GM23338 (cell line): ENCODE measurements around the gene ATP8A1. TPM values are rescaled to one million over a fixed set of nuclear protein-coding genes. Genes with fewer than 3 reads are reported as not detected.

Experiments
- ATAC-seq: fragments of 200-7000 bp; cut with Tn5 transposase; 3 replicates; pipeline ENCODE4 v1.9.1; 2020
- DNase-seq: peaks from one replicate; pipeline ENCODE4 v3.0.0-alpha.2; 2015; ENCODE audit warnings: low spot score
- H2AFZ ChIP-seq: fragments of 200-600 bp; sonication (generic); 2 replicates; pipeline ENCODE4 v1.8.0; 2016; ENCODE audit warnings: antibody characterized with exemption, mild to moderate bottlenecking, moderate library complexity
- H3F3A ChIP-seq: fragments of 200-600 bp; sonication (generic); replicated peaks from 2 replicates; pipeline ENCODE4 v1.8.0; 2017; ENCODE audit warnings: antibody characterized with exemption, mixed run types, low read depth
- H3K27ac ChIP-seq: fragments of 200-600 bp; sonication (generic); 2 replicates; pipeline ENCODE4 v1.6.1; 2016; ENCODE audit warnings: low read depth
- H3K27me3 ChIP-seq: fragments of 200-600 bp; sonication (generic); 2 replicates; pipeline ENCODE4 v1.8.0; 2016; ENCODE audit warnings: mild to moderate bottlenecking, mixed run types, moderate library complexity; ENCODE audit not compliant: insufficient read depth
- H3K36me3 ChIP-seq: fragments of 200-600 bp; sonication (generic); 2 replicates; pipeline ENCODE4 v1.8.0; 2016; ENCODE audit warnings: mild to moderate bottlenecking; ENCODE audit not compliant: insufficient read depth
- H3K4me1 ChIP-seq: fragments of 200-600 bp; sonication (generic); 2 replicates; pipeline ENCODE4 v1.8.0; 2016; ENCODE audit warnings: mild to moderate bottlenecking, moderate library complexity; ENCODE audit not compliant: insufficient read depth
- H3K4me2 ChIP-seq: fragments of 200-600 bp; sonication (generic); 2 replicates; pipeline ENCODE4 v1.7.1; 2017; ENCODE audit warnings: mixed run types
- H3K4me3 ChIP-seq: fragments of 200-600 bp; sonication (generic); 2 replicates; pipeline ENCODE4 v1.6.1; 2016; ENCODE audit warnings: mixed run types
- H3K79me2 ChIP-seq: fragments of 200-600 bp; sonication (generic); replicated peaks from 2 replicates; pipeline ENCODE4 v1.8.0; 2017; ENCODE audit warnings: mild to moderate bottlenecking; ENCODE audit not compliant: insufficient read depth
- H3K9me2 ChIP-seq: fragments of 200-600 bp; sonication (generic); 2 replicates; pipeline ENCODE4 v1.8.0; 2017; ENCODE audit not compliant: insufficient read depth
- H4K20me1 ChIP-seq: fragments of 200-600 bp; sonication (generic); replicated peaks from 2 replicates; pipeline ENCODE4 v1.8.0; 2017; ENCODE audit warnings: mild to moderate bottlenecking; ENCODE audit not compliant: insufficient read depth
- H3K27ac Mint-ChIP-seq: 2 replicates; pipeline ENCODE4 v1.8.0; 2020; ENCODE audit warnings: inconsistent platforms, mild to moderate bottlenecking, moderate library complexity, mixed read lengths
- H3K27me3 Mint-ChIP-seq: 3 replicates; pipeline ENCODE4 v1.8.0; 2022; ENCODE audit warnings: low read depth, mild to moderate bottlenecking, moderate library complexity, mixed read lengths, inconsistent platforms; ENCODE audit not compliant: insufficient read depth, poor library complexity
- H3K36me3 Mint-ChIP-seq: 3 replicates; pipeline ENCODE4 v1.8.0; 2021; ENCODE audit warnings: low read depth, mild to moderate bottlenecking, inconsistent platforms, moderate library complexity, mixed read lengths
- H3K4me1 Mint-ChIP-seq: 3 replicates; pipeline ENCODE4 v1.8.0; 2020; ENCODE audit warnings: mild to moderate bottlenecking, inconsistent platforms, mixed read lengths
- H3K4me3 Mint-ChIP-seq: 3 replicates; pipeline ENCODE4 v1.8.0; 2021; ENCODE audit warnings: moderate library complexity, mild to moderate bottlenecking, inconsistent platforms, mixed read lengths
- H3K9me3 Mint-ChIP-seq: 3 replicates; pipeline ENCODE4 v1.8.0; 2020; ENCODE audit warnings: moderate library complexity, mild to moderate bottlenecking, inconsistent platforms, mixed read lengths
- CREB1 ChIP-seq: fragments of 250-450 bp; sonication (Bioruptor Pico); IDR thresholded peaks from 2 replicates; pipeline ENCODE4 v1.5.0; 2020; ENCODE audit warnings: low read depth, mild to moderate bottlenecking, moderate library complexity
- ETS1 ChIP-seq: IDR thresholded peaks from 2 replicates; pipeline ENCODE4 v1.6.1; 2016; ENCODE audit warnings: antibody characterized with exemption
- EZH2 ChIP-seq: fragments of 200-600 bp; sonication (generic); IDR thresholded peaks from one replicate; pipeline ENCODE4 v1.8.0; 2017; ENCODE audit warnings: antibody characterized with exemption, mild to moderate bottlenecking, low read depth; ENCODE audit not compliant: unreplicated experiment
- EZH2phosphoT487 ChIP-seq: fragments of 200-600 bp; sonication (generic); IDR thresholded peaks from one replicate; pipeline ENCODE4 v1.8.1; 2018; ENCODE audit warnings: antibody characterized with exemption; ENCODE audit not compliant: unreplicated experiment
- JUNB ChIP-seq: IDR thresholded peaks from one replicate; pipeline ENCODE4 v1.6.1; 2016; ENCODE audit warnings: antibody characterized with exemption; ENCODE audit not compliant: unreplicated experiment
- NANOG ChIP-seq: IDR thresholded peaks from 2 replicates; pipeline ENCODE4 v1.6.1; 2016; ENCODE audit warnings: antibody characterized with exemption, borderline replicate concordance
- POLR2AphosphoS5 ChIP-seq: IDR thresholded peaks from 2 replicates; pipeline ENCODE4 v1.6.1; 2016; ENCODE audit warnings: antibody characterized with exemption, low read depth
- STAT1 ChIP-seq: IDR thresholded peaks from one replicate; pipeline ENCODE4 v1.6.1; 2016; ENCODE audit warnings: antibody characterized with exemption; ENCODE audit not compliant: unreplicated experiment
- ZNF114 ChIP-seq: fragments of 250-450 bp; sonication (Bioruptor Pico); IDR thresholded peaks from 2 replicates; pipeline ENCODE4 v1.5.0; 2020; ENCODE audit warnings: mild to moderate bottlenecking, moderate library complexity
- ZNF331 ChIP-seq: fragments of 250-450 bp; sonication (Bioruptor Pico); IDR thresholded peaks from 2 replicates; pipeline ENCODE4 v1.5.0; 2020; ENCODE audit warnings: low read depth, mild to moderate bottlenecking, moderate library complexity
- polyA plus RNA-seq: library from polyadenylated mRNA; unstranded; fragments of >200 nt; fragmentation: Nextera tagmentation; extraction: Ambion mirVana; gene quantifications from 2 replicates; pipeline ENCODE4 v1.2.1, GENCODE V29; 2016
- total RNA-seq: library from RNA; depleted of rRNA; stranded (reverse); fragments of >200 nt; shearing (Covaris generic); gene quantifications from 2 replicates; pipeline ENCODE4 v1.2.3, GENCODE V29; 2014
- TF ChIP-seq, protein P1 (sequence below): IDR thresholded peaks from one replicate; pipeline ENCODE4 v1.6.1; 2018; ENCODE audit warnings: antibody characterized with exemption; ENCODE audit not compliant: unreplicated experiment
- TF ChIP-seq, protein P2 (sequence below): fragments of 250-450 bp; sonication (Bioruptor Pico); IDR thresholded peaks from 2 replicates; pipeline ENCODE4 v1.5.0; 2020; ENCODE audit warnings: mild to moderate bottlenecking, moderate library complexity
- TF ChIP-seq, protein P3 (sequence below), 2 experiments: fragments of 200-600 bp in 1 of 2; sonication (generic) in 1 of 2; conservative IDR thresholded peaks; 2 replicates each; pipeline versions ENCODE4 v1.5.1 to v1.6.1; 2016 to 2017; ENCODE audit warnings: antibody characterized with exemption in 2 of 2, low read depth in 2 of 2, mild to moderate bottlenecking in 2 of 2, moderate library complexity in 1 of 2

The ATP8A1 gene
- total and polyA plus RNA-seq, 2 experiments from 2014 or later = 6.8 to 66.3 TPM

DNA sequence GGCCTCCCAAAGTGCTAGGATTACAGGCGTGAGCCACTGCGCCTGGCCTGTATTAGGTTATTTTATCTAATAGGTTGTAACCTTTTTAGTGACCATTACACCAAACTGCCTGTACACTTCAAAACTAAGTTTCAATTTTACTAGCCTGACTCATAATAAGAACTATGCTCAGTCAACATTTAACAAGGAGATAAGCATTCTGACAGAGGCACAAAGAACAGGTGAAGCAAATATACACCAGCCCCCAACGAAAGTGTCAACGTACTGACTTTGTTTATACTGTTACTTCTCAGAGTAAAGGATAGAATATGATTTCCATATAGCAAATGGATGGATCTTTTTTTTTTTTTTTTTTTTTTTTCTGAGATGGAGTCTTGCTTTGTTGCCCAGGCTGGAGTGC, 196.9 kb downstream of the ATP8A1 start:
- Histone ChIP-seq H3K9me2 (no peaks in the 10 kb centered on the region), H4K20me1 (no peaks in the 10 kb centered on the region), H3K4me3 (no peak overlapping the region), H3F3A (no peaks in the 10 kb centered on the region), H3K79me2 (no peaks in the 10 kb centered on the region), H3K27me3 (no peaks in the 10 kb centered on the region), H3K36me3 (no peaks in the 10 kb centered on the region), H3K27ac (no peak overlapping the region), H3K4me1 (peaks cover 39% of the 10 kb centered on the region), H2AFZ (no peak overlapping the region), H3K4me2 (no peak overlapping the region)
- no peak for DNase-seq
- no peaks in the 10 kb centered on the region for H3K27me3 Mint-ChIP-seq
- no peak overlapping the region for H3K4me3 Mint-ChIP-seq
- H3K36me3 Mint-ChIP-seq = peaks cover 36% of the 10 kb centered on the region
- H3K9me3 Mint-ChIP-seq = peaks cover 2% of the 10 kb centered on the region; the same call in 2 of the 3 replicates
- H3K4me1 Mint-ChIP-seq = peaks cover 29% of the 10 kb centered on the region
- TF ChIP-seq STAT1 = no peak
- TF ChIP-seq EZH2phosphoT487 = no peak
- no peak for TF ChIP-seq ZNF331 (CRISPR knock-in tag)
- no peak for TF ChIP-seq ZNF114 (CRISPR knock-in tag)
- TF ChIP-seq, protein P1, sequence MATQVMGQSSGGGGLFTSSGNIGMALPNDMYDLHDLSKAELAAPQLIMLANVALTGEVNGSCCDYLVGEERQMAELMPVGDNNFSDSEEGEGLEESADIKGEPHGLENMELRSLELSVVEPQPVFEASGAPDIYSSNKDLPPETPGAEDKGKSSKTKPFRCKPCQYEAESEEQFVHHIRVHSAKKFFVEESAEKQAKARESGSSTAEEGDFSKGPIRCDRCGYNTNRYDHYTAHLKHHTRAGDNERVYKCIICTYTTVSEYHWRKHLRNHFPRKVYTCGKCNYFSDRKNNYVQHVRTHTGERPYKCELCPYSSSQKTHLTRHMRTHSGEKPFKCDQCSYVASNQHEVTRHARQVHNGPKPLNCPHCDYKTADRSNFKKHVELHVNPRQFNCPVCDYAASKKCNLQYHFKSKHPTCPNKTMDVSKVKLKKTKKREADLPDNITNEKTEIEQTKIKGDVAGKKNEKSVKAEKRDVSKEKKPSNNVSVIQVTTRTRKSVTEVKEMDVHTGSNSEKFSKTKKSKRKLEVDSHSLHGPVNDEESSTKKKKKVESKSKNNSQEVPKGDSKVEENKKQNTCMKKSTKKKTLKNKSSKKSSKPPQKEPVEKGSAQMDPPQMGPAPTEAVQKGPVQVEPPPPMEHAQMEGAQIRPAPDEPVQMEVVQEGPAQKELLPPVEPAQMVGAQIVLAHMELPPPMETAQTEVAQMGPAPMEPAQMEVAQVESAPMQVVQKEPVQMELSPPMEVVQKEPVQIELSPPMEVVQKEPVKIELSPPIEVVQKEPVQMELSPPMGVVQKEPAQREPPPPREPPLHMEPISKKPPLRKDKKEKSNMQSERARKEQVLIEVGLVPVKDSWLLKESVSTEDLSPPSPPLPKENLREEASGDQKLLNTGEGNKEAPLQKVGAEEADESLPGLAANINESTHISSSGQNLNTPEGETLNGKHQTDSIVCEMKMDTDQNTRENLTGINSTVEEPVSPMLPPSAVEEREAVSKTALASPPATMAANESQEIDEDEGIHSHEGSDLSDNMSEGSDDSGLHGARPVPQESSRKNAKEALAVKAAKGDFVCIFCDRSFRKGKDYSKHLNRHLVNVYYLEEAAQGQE = no peak
- no peak for TF ChIP-seq EZH2
- TF ChIP-seq, protein P2, sequence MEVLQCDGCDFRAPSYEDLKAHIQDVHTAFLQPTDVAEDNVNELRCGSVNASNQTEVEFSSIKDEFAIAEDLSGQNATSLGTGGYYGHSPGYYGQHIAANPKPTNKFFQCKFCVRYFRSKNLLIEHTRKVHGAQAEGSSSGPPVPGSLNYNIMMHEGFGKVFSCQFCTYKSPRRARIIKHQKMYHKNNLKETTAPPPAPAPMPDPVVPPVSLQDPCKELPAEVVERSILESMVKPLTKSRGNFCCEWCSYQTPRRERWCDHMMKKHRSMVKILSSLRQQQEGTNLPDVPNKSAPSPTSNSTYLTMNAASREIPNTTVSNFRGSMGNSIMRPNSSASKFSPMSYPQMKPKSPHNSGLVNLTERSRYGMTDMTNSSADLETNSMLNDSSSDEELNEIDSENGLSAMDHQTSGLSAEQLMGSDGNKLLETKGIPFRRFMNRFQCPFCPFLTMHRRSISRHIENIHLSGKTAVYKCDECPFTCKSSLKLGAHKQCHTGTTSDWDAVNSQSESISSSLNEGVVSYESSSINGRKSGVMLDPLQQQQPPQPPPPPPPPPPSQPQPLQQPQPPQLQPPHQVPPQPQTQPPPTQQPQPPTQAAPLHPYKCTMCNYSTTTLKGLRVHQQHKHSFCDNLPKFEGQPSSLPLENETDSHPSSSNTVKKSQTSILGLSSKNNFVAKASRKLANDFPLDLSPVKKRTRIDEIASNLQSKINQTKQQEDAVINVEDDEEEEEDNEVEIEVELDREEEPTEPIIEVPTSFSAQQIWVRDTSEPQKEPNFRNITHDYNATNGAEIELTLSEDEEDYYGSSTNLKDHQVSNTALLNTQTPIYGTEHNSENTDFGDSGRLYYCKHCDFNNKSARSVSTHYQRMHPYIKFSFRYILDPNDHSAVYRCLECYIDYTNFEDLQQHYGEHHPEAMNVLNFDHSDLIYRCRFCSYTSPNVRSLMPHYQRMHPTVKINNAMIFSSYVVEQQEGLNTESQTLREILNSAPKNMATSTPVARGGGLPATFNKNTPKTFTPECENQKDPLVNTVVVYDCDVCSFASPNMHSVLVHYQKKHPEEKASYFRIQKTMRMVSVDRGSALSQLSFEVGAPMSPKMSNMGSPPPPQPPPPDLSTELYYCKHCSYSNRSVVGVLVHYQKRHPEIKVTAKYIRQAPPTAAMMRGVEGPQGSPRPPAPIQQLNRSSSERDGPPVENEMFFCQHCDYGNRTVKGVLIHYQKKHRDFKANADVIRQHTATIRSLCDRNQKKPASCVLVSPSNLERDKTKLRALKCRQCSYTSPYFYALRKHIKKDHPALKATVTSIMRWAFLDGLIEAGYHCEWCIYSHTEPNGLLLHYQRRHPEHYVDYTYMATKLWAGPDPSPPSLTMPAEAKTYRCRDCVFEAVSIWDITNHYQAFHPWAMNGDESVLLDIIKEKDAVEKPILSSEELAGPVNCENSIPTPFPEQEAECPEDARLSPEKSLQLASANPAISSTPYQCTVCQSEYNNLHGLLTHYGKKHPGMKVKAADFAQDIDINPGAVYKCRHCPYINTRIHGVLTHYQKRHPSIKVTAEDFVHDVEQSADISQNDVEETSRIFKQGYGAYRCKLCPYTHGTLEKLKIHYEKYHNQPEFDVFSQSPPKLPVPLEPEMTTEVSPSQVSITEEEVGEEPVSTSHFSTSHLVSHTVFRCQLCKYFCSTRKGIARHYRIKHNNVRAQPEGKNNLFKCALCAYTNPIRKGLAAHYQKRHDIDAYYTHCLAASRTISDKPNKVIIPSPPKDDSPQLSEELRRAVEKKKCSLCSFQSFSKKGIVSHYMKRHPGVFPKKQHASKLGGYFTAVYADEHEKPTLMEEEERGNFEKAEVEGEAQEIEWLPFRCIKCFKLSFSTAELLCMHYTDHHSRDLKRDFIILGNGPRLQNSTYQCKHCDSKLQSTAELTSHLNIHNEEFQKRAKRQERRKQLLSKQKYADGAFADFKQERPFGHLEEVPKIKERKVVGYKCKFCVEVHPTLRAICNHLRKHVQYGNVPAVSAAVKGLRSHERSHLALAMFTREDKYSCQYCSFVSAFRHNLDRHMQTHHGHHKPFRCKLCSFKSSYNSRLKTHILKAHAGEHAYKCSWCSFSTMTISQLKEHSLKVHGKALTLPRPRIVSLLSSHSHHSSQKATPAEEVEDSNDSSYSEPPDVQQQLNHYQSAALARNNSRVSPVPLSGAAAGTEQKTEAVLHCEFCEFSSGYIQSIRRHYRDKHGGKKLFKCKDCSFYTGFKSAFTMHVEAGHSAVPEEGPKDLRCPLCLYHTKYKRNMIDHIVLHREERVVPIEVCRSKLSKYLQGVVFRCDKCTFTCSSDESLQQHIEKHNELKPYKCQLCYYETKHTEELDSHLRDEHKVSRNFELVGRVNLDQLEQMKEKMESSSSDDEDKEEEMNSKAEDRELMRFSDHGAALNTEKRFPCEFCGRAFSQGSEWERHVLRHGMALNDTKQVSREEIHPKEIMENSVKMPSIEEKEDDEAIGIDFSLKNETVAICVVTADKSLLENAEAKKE (CRISPR knock-in tag) = no peak
- TF ChIP-seq, protein P3, sequence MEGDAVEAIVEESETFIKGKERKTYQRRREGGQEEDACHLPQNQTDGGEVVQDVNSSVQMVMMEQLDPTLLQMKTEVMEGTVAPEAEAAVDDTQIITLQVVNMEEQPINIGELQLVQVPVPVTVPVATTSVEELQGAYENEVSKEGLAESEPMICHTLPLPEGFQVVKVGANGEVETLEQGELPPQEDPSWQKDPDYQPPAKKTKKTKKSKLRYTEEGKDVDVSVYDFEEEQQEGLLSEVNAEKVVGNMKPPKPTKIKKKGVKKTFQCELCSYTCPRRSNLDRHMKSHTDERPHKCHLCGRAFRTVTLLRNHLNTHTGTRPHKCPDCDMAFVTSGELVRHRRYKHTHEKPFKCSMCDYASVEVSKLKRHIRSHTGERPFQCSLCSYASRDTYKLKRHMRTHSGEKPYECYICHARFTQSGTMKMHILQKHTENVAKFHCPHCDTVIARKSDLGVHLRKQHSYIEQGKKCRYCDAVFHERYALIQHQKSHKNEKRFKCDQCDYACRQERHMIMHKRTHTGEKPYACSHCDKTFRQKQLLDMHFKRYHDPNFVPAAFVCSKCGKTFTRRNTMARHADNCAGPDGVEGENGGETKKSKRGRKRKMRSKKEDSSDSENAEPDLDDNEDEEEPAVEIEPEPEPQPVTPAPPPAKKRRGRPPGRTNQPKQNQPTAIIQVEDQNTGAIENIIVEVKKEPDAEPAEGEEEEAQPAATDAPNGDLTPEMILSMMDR (conservative IDR thresholded peaks at IDR 0.05; ENCODE audit: low read depth in 2 of 2) = no peak
- TF ChIP-seq JUNB = no peak
- no peak for TF ChIP-seq POLR2AphosphoS5
- TF ChIP-seq NANOG = no peak
- no peak for TF ChIP-seq CREB1 (CRISPR knock-in tag)
- no peak for TF ChIP-seq ETS1
- no peak for ATAC-seq
- H3K27ac Mint-ChIP-seq = no peak overlapping the region
